ENCODE results near the gene TSC2.
"Not testable (repeated sequence)": the region's sequence is repeated elsewhere in the genome, so short reads cannot be mapped to it uniquely, and the experiment has no call there.

The TSC2 gene

DNA sequence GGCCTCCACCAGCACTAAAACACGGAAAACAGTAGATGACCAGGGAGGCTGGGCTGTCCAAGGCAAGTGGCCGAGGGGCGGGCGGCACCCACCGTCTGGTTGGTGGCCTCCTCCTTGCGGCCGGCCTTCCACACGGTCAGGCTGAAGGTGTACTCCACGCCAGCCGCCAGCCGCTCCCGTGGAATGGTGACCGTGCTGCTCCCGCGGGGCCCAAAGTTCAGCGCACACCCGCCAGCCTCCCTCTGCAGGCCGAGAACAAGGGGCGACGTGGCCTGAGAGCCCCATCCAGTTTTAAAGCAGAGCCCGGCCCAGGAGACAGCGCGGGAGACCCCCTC is 60.0 kb downstream of the TSC2 start:
- DNase-seq: not testable (repeated sequence)

DNA sequence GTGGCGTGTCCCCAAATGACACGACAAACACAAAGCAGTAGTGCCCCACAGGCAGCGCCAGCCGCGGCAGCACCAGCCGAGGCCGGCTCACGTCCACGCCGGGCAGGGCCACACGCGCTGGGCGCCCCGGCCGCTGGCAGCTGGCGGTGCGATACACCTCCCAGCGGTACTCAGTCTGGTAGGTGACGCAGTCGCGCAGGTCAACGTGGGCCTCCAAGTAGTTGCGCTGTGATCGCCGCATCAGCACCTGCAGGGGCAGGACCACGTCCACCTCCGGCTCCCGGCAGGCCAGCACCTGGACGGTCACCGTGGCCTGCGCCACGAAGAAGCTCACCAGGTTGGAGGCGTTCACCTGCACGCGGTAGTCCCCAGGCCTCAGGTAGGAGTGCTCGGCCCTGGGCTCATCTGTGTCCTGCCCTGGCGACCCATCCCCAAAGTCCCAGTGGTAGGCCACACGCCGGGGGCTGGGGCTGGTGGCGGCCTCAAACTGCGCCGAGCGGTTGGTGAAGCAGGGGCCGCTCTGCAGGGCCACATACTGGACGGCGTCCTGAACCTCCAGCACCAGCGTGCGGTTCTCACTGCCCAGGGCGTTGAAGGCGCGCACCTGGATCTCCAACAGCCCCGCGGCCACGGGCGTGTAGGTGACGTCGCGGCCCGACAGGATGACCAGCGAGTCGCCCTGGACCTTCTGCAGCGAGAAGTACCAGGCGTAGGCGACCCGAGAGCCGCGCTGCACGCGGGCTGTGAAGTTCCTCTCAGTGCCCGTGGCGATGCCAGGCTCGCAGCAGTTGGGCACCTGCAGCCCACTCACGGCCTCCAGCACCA is 60.9 kb downstream of the TSC2 start:
- not testable (repeated sequence) for DNase-seq

- not testable (repeated sequence) for DNase-seq
Observed at GRCh38 chr16:2109271-2109580, 61.4 kb downstream of the TSC2 start.

DNA sequence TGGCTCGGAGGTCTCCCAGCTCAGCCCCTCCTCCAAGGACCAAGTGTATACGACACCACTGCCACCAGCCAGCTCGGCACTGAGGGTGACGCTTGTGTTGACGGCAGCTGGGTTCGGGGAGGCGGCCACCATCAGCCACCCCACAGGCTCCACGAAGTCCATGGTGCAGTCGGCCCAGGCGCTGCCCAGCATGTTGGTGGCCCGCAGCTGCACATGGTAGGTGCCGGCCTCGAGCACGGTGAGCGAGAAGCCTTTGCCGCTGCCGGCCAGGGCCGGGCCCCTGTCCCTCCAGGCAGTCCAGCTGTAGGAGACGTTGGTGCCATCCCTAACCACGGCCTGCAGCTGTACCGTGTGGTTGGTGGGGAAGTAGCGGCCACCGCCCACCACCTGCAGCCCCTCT is 62.1 kb downstream of the TSC2 start:
- DNase-seq: not testable (repeated sequence)

DNA sequence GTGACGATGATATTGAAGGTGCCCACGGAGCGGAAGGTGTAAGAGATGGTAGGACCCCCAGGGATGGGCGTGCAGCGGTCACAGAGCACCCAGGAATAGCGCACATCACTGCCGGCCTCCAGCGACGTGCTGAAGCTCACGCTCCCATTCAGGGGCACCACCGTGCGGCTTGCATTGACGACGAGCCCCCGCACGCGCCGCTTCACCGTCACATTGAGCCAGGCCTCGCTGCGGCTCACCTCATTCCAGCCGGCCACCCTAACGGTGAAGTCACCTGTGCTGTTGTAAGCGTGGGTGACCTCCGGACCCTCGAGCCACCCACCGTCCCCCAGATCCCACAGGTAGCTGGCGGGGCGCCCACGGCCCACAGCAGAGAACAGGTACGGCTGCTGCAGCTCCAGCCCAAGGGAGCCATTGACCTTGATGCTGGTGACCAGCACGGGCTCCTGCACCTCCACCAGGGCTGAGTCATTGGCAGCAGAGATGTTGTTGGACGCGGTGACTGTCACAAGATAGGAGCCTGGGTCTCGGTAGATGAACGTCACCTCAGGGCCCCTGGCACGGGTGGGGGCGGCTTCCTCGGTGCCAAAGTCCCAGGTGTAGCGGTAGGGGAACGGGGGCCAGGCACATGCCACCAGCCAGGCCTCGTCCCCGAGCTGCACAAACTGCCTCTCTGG is 62.7 kb downstream of the TSC2 start:
- not testable (repeated sequence) for DNase-seq

GRCh38 chr16:2111009-2111353 is 63.2 kb downstream of the TSC2 start:
- not testable (repeated sequence) for DNase-seq

DNA sequence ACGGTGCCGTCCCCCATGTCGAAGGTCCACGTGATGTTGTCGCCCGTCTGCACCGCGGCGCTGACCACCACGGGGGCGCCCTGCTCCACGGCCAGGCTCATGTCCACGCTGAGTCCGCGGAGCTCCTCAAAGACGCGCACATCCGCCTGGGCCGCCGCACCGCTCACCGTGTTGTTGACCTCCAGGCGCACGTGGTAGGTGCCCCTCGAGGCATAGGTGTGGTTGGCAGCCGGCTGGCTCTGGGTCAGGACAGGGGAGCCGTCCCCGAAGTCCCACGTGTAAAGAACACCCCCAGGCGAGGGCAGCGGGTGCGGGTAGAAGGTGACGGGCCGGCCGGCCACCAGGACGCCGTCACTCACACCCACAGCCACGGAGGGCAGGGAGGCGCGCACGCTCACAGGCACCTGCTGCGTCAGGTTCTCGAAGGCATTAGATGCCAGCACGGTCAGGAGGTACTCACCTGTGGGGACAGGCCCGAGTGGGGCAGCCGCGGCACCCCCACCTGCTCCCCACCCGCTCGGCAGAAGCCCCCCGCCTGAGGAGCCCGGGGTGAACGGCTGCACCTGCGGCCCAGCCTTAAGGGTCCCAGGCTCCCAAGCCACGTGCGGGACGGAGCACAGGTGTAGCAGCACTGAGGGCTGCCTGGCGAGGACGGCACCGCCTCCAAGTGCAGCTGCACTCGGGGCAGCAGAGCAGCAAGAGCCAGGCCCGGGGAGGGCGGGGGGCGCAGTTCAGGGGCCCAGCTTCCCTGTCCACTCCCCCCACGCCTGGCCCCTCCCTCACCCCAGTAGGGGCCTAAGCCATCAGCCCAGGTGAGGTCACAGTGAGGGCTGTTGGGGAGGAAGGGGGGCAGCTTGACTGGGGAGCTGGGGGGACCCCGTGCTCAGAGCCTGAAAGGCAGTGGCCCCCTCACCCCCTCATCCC is 63.9 kb downstream of the TSC2 start:
- not testable (repeated sequence) for DNase-seq

DNA sequence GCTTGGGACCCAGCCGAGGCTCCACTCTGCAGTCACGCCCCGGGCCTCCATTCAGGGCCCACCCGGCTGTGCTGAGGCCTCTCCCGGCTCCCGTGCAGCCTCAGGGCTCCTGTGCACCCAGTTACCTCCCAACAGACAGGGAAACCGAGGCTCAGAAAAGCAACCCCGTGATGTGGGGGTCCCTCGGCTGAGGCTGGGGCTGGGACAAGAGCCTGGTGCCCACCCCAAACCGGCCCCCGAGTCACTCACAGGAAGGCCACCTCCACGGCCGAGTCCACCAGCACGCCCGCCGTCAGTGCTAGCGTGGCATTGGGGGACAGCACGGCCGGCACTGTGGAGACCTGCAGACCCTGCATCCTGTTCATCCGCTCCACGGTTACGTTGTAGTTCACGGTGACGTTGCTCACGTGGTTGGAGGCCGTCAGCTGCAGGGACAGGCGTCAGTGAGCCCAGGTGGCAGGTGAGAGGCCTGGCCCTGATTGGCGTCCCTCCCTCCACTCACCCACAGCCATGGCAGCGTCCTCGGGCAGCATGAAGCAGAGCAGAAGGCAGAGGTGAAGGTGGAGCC is 64.8 kb downstream of the TSC2 start:
- DNase-seq: not testable (repeated sequence)

DNA sequence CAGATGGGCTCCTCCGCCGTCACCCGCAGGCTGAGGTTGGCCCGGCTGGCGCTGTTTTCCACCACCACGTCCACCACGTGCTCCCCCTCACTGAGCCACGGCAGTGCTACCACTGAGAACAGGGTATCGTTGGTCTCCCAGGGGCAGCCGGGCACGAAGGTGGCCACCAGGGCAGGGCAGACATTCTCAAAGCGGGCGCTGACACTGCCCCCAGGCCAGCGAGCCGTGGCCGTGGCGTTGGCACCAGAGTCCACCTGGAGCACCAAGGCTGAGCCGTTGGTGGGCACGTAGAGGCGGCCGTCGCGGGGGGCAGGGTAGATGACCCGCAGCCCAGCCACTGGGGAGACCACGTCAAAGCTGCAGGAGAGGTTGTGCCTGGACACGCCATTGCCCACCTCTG is 66.4 kb downstream of the TSC2 start:
- DNase-seq: not testable (repeated sequence)

DNA sequence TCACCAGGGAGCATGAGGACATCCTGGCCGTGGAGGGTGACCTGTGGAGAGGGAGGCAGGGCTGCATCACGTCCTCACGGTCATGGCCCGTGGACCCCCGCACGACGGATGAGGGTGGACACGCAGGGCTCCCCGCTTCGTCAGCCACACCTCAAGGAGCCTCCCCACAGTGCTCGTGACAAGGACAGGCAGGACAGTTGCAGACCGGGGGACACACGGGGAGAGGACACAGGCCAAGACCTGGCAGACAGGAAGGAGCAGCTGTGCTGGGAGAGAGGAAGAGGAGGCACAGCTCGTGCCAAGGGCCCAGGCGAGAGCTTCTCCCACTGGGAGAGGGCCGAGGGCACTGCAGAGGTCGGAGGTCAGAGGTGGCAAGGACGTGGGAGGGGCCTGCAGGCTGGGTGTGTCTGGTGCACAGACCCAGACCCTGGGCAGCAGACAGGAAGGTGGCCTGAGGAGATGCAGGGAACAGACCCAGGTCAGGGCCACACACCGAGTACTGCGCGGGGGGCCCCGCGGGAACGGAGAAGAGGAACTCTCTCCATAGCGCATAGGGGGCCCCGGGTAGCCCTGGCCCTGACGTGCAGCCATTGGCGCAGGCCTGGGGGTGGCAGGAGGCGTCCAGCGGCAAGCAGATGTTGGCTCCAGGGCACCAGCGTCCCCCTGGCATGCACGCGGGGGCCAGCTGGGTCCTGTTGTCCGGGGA is 67.3 kb downstream of the TSC2 start:
- DNase-seq: not testable (repeated sequence)

- no peak for DNase-seq
Observed at GRCh38 chr16:2115591-2115973, 67.8 kb downstream of the TSC2 start.

- DNase-seq: not testable (repeated sequence)
Observed at GRCh38 chr16:2116428-2116827, 68.6 kb downstream of the TSC2 start.

GRCh38 chr16:2117341-2117740 is 69.6 kb downstream of the TSC2 start:
- DNase-seq: not testable (repeated sequence)

GRCh38 chr16:2117960-2118722 is 70.4 kb downstream of the TSC2 start:
- DNase-seq: not testable (repeated sequence)

DNA sequence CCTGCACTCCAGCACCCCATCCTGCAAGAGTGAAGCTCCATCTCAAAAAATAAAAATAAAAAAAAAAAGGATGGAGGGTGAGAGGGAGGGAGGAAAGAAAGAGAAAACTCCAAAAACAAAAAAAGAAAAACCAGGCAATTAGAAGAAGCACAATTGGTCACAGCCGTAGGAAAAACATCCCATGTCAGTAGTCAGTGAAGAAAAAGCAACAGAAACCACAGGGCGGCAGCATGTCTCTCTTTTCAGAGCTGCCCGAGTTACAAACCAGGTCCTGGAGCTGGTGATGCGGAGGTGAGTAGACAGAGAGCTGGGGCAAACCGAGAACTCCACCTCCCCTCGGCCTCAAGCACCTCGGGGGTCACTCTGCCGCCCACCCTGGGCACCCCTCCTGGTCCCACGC is 73.5 kb downstream of the TSC2 start:
- not testable (repeated sequence) for DNase-seq

- DNase-seq: no peak
Observed at GRCh38 chr16:2121853-2122252, 74.1 kb downstream of the TSC2 start.

DNA sequence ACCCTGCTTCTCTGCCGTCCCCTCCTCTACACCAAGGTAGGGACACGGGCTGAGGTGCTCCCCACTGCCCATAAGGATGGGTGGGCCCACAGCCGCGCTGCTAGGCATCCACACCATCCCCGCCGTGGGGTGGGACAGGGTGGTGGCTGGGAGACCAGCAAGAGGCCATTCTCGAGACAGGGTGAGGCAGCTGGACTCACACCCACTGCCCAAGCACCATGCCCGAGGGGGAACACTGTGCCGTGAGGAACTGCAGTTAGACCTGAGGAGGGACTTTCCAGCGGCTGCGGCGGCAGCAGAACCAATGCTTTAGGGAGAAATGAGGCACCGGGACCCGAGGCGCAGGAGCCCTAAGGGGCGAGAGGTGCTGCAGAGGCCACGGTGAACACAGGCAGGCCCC is 74.6 kb downstream of the TSC2 start:
- no peak for DNase-seq

DNA sequence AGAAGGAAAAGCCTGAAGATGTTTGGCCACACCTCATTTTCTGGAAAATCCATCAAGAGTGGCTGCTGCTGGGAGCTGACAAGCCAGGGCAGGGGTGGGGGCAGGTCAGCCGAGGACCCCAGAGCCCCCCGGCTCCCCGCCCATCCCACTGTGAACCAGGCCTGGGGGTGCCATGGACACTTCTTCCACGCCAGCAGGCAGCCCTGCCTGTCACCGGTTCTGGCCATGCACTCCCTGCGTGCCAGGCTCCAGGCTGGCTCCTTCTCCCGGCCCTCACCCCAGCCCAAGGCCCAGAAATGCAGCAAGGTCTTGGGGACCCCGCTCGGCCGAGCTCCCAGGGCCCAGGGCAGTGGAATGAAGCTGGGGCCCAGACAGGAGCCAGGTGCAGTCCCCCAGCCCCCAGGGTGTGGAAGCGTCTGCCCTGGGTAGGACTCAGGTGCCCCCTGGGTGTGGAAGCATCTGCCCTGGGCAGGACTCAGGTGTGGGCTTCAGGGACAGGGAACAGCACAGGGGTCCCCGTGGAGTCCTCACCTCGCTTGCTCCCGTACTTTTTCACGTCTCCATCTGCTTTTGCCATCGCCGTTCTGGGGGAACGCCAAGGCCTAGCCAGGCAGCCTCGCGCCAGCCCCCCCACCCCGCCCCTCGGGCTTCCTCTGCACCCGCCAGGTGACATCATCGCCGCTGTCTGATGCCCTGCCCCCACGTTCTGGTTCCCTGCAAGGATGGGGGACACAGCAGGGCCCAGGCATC is 75.3 kb downstream of the TSC2 start:
- not testable (repeated sequence) for DNase-seq

DNA sequence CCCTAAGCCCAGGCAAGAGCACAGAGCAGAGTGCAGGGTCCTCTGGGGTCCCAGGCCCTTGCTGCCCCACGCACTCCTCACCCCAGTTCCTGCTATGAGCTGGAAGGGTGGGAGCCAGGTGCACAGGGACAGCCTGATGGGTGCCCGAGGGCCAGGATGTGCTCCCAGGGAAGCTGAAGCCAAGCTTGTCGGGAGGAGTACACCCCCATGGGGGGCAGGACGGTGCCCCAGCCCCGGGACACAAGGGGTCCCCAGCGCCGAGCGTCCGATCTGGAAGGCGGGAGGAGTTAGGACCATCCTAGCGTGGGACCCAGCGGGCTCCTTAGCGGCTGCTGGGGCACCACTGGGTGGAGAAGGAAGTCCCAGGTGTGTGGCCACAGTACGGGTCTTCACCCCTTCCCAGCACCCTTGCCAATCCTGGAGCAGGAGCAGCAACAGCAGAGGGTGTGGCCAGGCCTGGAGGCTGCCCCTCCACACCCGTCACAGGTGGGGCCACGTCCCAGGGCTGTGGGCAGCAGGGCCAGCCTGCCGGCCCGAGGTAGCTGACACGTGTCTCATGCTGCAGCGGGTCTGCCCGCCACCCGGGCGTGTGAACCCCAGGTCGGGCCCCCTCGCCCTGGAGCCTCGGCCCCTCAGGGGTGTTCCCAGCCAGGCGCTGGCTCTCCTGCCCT is 76.1 kb downstream of the TSC2 start:
- DNase-seq: not testable (repeated sequence)

- not testable (repeated sequence) for DNase-seq
Observed at GRCh38 chr16:2124377-2124693, 76.5 kb downstream of the TSC2 start.
